GM15510 (cell line): Measurements from ENCODE around the gene MACF1.

ENCODE experiments used
- POLR2A ChIP-seq: IDR thresholded peaks from 3 replicates; pipeline ENCODE4 v1.6.1; 2011; ENCODE audit warnings: borderline replicate concordance; ENCODE audit not compliant: insufficient read length; ENCODE audit errors: extremely low read depth

The MACF1 gene

DNA sequence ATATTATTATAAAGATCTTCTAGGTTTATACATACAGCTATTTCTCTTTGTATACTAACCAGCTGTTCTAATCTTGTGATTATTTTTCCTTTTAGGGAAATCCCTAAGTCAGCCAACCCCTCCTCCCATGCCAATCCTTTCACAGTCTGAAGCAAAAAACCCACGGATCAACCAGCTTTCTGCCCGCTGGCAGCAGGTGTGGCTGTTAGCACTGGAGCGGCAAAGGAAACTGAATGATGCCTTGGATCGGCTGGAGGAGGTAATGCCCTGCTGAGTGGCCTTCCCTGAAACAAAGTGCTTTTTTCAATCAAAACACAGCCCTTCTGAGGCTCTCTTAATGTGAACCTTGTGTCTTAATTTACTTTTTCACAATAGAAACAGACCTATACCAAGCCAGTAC is 254.5 kb downstream of the MACF1 start:
- TF ChIP-seq POLR2A, result no peak

DNA sequence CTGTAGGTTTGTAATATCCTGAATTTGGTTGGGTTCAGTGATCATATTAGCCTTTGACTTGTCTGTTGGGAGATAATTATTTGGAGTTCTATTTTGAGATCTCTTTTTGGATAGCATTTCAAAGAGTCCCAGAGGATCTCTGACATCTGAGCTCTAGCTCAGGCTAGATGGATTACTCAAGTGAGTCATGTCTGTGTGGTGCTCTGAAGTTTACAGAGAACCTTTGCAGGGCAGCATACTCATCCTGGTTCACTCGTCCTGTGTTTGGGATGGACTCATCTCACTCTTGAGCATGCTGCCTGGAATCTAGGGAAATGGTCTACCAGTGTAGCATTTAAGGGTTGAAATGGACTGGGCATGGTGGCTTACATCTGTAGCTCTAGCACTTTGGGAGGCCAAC is 257.6 kb downstream of the MACF1 start:
- TF ChIP-seq POLR2A, result no peak

DNA sequence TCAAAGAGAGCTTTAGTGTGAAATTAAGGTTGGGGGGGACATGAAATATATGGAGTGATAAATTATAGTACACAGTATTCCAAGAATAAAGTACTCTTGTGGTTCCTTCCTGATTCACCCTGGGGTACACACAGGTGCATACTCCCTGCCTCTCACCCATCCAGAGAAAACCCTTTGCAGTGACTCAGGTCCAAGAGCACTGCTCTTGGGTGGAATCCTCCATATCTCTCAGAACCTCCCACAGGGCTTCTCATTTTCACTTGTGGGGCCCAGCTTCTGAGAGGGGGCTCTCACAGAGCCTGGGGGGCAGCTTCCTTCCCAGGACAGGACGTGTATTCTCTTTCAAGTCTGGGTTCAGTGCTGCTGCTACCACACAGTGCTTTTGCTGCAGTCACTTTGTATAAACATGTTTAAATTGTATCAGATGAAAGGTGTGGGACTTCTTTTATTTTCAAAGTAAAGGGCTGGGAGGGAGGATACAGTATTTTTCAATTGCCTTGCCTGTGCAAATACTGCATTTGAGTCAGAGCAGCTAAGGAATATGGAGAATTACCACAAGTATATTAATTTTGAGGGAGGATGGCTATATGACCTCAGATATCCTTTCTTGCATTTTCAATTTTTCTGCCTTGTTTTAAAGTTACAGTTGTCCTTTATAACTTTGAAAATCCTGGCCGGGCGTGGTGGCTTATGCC is 262.1 kb downstream of the MACF1 start:
- no peak for TF ChIP-seq POLR2A

DNA sequence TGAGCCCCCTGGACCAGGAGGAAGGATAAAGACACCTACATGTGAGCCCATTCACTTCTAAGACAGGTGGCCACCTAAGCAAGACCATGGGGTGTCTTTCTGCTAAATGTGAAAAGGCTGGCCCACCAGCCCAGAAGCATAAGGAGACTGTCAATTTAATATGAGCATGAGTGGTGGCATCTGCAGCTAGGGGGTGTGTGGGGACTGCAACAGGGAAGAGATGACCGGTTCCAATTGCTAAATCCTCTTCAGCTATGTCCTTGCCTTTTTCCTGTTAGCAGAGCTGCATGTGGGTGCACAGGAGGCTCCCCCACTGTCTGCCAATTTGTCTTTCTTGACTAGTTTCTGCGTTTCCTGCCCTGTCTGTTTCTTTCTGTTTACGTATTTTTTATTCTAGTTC is 264.7 kb downstream of the MACF1 start:
- no peak for TF ChIP-seq POLR2A

DNA sequence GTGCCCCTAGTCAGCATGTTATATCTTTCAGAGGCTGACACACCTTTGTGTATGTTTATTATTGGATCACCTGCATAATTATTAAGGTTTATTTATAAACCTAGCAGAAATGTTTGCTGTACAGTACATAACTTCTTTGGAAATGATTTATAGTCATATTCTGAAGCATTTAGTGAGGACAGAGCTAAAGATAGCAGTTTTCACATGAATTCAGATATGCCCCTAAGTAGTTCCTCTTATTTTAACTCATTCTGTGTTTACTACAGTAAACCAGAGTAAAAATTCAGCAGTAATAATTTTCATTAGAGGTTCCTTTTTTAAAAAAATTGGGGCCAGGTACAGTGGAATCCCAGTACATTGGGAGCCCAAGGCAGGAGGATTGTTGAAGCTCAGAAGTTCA is 265.5 kb downstream of the MACF1 start:
- TF ChIP-seq POLR2A, result no peak

DNA sequence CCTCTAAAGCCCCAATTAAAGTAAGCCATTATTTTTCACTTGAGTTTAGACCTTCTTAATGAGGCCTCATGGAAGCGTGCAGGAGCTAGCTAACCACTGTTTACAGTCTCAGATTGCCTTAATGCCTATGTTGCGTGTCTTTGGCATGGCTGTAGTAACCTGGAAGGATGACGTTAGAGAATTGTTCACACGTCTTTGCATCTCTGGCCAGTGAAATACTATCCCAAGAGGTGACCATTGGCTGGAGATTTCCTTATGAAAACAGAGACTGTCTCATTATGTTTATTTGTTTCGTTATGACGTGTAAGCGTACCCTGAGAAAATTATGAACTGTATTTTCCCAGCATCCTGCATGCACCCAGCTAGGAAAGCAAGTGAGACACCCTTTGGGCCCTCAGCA is 268.3 kb downstream of the MACF1 start:
- no peak for TF ChIP-seq POLR2A

GRCh38 chr1:39473324-39473723 is 268.8 kb downstream of the MACF1 start:
- TF ChIP-seq POLR2A, result no peak

- no peak for TF ChIP-seq POLR2A
These were observed 270.3 kb downstream of the MACF1 start for GRCh38 chr1:39474810-39475209.

- TF ChIP-seq POLR2A, result no peak
These were observed 273.8 kb downstream of the MACF1 start for GRCh38 chr1:39478126-39478915.

DNA sequence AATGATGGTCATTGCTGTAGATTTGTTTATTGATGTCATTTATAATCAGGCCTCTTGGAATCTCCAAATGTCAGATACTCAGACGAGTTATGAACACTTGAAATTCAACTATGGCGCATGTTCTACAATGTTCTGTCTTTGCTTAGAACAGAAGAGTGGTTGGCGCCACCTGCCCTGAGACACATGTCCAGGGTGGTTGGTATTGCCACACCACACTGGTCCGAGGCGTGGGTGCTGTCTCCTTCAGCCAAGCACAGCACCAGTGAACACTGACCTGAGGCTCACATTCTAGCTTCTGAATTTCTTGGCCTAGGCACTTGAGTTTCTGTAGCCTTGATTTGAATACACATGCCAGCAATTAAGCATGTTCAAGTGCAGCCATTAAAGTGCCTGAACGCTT is 276.8 kb downstream of the MACF1 start:
- TF ChIP-seq POLR2A, result no peak

DNA sequence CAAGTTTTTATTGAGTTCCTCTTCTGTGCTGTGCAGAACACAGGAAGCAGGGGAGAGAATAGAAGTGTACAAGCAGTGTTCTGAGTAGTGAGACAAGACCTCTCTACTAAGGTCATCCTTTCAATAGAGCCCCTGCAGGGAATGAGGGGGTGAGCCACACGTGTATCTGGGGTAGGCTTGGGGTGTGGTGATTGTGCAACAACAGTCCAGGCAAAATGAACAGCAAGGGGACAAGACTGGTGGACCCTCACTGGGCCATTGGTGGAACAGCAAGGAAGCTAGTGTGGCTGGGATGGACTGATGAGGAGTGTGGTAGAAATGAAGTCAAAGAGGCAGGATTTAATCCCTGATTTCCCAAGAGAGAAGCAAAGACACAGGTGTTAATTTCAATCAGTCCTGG is 278.8 kb downstream of the MACF1 start:
- no peak for TF ChIP-seq POLR2A

DNA sequence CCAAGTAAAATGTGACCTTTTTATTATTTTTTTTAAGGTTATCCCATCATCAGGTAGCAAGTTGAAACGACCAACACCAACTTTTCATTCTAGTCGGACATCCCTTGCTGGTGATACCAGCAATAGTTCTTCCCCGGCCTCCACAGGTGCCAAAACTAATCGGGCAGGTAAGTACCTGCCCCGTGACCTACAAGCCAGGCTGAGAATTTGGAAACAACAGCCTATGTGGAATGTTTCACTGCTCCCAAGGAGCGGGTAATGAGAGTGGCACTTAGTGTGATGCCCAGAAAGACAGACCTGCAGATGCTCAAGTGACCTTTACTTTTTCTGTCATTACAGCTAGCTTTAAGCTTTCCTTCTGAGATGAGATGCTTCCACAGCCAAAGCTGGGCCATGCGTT is 280.1 kb downstream of the MACF1 start:
- no peak for TF ChIP-seq POLR2A

- TF ChIP-seq POLR2A, result no peak
These were observed 280.7 kb downstream of the MACF1 start for GRCh38 chr1:39485046-39485803.

GRCh38 chr1:39488012-39488545 is 283.6 kb downstream of the MACF1 start:
- TF ChIP-seq POLR2A, result no peak
